HL-60 (cell line): ENCODE results near the gene RPH3AL.
"Not testable (repeated sequence)": the region's sequence is repeated elsewhere in the genome, so short reads cannot be mapped to it uniquely, and the experiment has no call there.

Source experiments
- DNase-seq, 2 experiments: peaks; one replicate each; pipeline ENCODE4 v3.0.0-alpha.2; 2010 to 2020; ENCODE audit warnings: low read depth in 1 of 2, low spot score in 1 of 2
- H3K27ac ChIP-seq: fragments of 250-450 bp; sonication (Bioruptor Pico); replicated peaks from 2 replicates; pipeline ENCODE4 v1.5.1; 2020; ENCODE audit warnings: mild to moderate bottlenecking, moderate library complexity
- H3K27me3 ChIP-seq: fragments of 250-450 bp; sonication (Bioruptor Pico); 2 replicates; pipeline ENCODE4 v1.5.1; 2021; ENCODE audit warnings: mild to moderate bottlenecking, moderate library complexity; ENCODE audit not compliant: insufficient read depth, poor library complexity, severe bottlenecking
- H3K4me3 ChIP-seq: replicated peaks from 2 replicates; pipeline ENCODE4 v1.5.1; 2011; ENCODE audit warnings: mild to moderate bottlenecking, control low read depth, low read length; ENCODE audit not compliant: insufficient read depth
- CTCF ChIP-seq: IDR thresholded peaks from one replicate; pipeline ENCODE4 v1.5.1; 2011; ENCODE audit warnings: low read length, control low read depth, inconsistent platforms; ENCODE audit not compliant: insufficient read depth
- GABPA ChIP-seq: IDR thresholded peaks from 2 replicates; pipeline ENCODE4 v1.6.1; 2012; ENCODE audit warnings: low read depth
- POLR2AphosphoS5 ChIP-seq: IDR thresholded peaks from 2 replicates; pipeline ENCODE4 v1.6.1; 2012; ENCODE audit warnings: low read depth
- REST ChIP-seq: IDR thresholded peaks from 2 replicates; pipeline ENCODE4 v1.6.1; 2012; ENCODE audit warnings: low read depth; ENCODE audit not compliant: insufficient replicate concordance
- SPI1 ChIP-seq: IDR thresholded peaks from 2 replicates; pipeline ENCODE4 v1.6.1; 2012; ENCODE audit warnings: low read depth, mild to moderate bottlenecking, borderline replicate concordance

Gene RPH3AL

GRCh38 chr17:246226-246625 is 106.4 kb downstream of the RPH3AL start:
- H3K27me3 ChIP-seq = no peaks in the 10 kb centered on the region
- H3K27ac ChIP-seq = no peak overlapping the region
- DNase-seq = no peak
- no peak overlapping the region for H3K4me3 ChIP-seq
- TF ChIP-seq REST = no peak
- TF ChIP-seq CTCF = no peak
- TF ChIP-seq GABPA = no peak
- TF ChIP-seq SPI1 = no peak
- no peak for TF ChIP-seq POLR2AphosphoS5

- TF ChIP-seq CTCF (no peak), GABPA (no peak), REST (no peak), SPI1 (no peak), POLR2AphosphoS5 (no peak)
- H3K27ac ChIP-seq = no peak overlapping the region
- H3K4me3 ChIP-seq = no peak overlapping the region
- no peaks in the 10 kb centered on the region for H3K27me3 ChIP-seq
- no peak for DNase-seq
These were observed 107.0 kb downstream of the RPH3AL start for GRCh38 chr17:245611-246010.

GRCh38 chr17:245020-245419 is 107.6 kb downstream of the RPH3AL start:
- Histone ChIP-seq H3K27ac (no peak overlapping the region), H3K27me3 (no peaks in the 10 kb centered on the region), H3K4me3 (no peak overlapping the region)
- no peak for DNase-seq
- no peak for TF ChIP-seq GABPA
- no peak for TF ChIP-seq REST
- TF ChIP-seq CTCF = no peak
- TF ChIP-seq SPI1 = no peak
- no peak for TF ChIP-seq POLR2AphosphoS5

- H3K27ac ChIP-seq, DNase-seq, H3K4me3 ChIP-seq, H3K27me3 ChIP-seq: not testable (repeated sequence)
These were observed 108.7 kb downstream of the RPH3AL start for GRCh38 chr17:243924-244323.
